ENCODE results near the gene CACNA1A. TPM values are rescaled to one million over a fixed set of nuclear protein-coding genes. Genes with fewer than 3 reads are reported as not detected.

The CACNA1A gene
- total RNA-seq, 2 experiments from 2014 or later, result 0.19 to 0.78 TPM

- H3K4me2 ChIP-seq (ENCODE audit: low read length), result no peak overlapping the region
- H3K36me3 ChIP-seq (ENCODE audit: insufficient read depth, low read length), result no peaks in the 10 kb centered on the region
- ChIA-PET POLR2A (interaction anchor here (0.6 kb wide), 2 partner anchors 9 to 852 kb away, joined by 3 to 4 read pairs; no protein-coding TSS in a partner anchor), CTCF (ENCODE audit: unreplicated experiment) (no interaction called here)
- no peaks in the 10 kb centered on the region for H4K20me1 ChIP-seq (ENCODE audit: insufficient read depth, low read length)
- H3K79me2 ChIP-seq (ENCODE audit: insufficient read depth, low read depth, low read length), result no peaks in the 10 kb centered on the region
- BruUV-seq (replicated peaks), result no TSS peak
- no peak overlapping the region for H3K4me3 ChIP-seq (ENCODE audit: low read depth, low read length, poor library complexity, severe bottlenecking)
- TF ChIP-seq EZH2phosphoT487 (IDR thresholded peaks at IDR 0.05; ENCODE audit: borderline replicate concordance, low read depth, low read length) (no peak), CTCF (conservative IDR thresholded peaks at IDR 0.05; ENCODE audit: low read length) (no peak)
- no peak for DNase-seq (ENCODE audit: low spot score)
- no peaks in the 10 kb centered on the region for H3K9me2 ChIP-seq (ENCODE audit: insufficient read depth, low read length)
- no peak overlapping the region for H3K27ac ChIP-seq (ENCODE audit: low read depth, low read length, poor library complexity, severe bottlenecking)
- no peaks in the 10 kb centered on the region for H3K9me3 ChIP-seq (ENCODE audit: low read length)
- intact Hi-C loops (cut with micrococcal nuclease; ENCODE audit: unreplicated experiment), result no loop called here
- peaks cover 3% of the 10 kb centered on the region for H3K4me1 ChIP-seq (ENCODE audit: insufficient read depth, low read length, poor library complexity, severe bottlenecking)
- no peak overlapping the region for H2AFZ ChIP-seq (ENCODE audit: low read length)
Measured at GRCh38 chr19:13282486-13283065, 223.7 kb downstream of the CACNA1A start.

GRCh38 chr19:13281567-13282291 lies 224.6 kb downstream of the CACNA1A start:
- no peak overlapping the region for H3K4me2 ChIP-seq (ENCODE audit: low read length)
- no peak overlapping the region for H3K27ac ChIP-seq (ENCODE audit: low read depth, low read length, poor library complexity, severe bottlenecking)
- H4K20me1 ChIP-seq (ENCODE audit: insufficient read depth, low read length), result no peaks in the 10 kb centered on the region
- H3K9me3 ChIP-seq (ENCODE audit: low read length), result no peaks in the 10 kb centered on the region
- no peak for TF ChIP-seq CTCF (conservative IDR thresholded peaks at IDR 0.05; ENCODE audit: low read length)
- no peak for TF ChIP-seq EZH2phosphoT487 (IDR thresholded peaks at IDR 0.05; ENCODE audit: borderline replicate concordance, low read depth, low read length)
- no peak for DNase-seq (ENCODE audit: low spot score)
- H3K4me1 ChIP-seq (ENCODE audit: insufficient read depth, low read length, poor library complexity, severe bottlenecking), result peaks cover 7% of the 10 kb centered on the region
- BruUV-seq (replicated peaks), result no TSS peak
- H3K79me2 ChIP-seq (ENCODE audit: insufficient read depth, low read depth, low read length), result no peaks in the 10 kb centered on the region
- no peaks in the 10 kb centered on the region for H3K36me3 ChIP-seq (ENCODE audit: insufficient read depth, low read length)
- no peak overlapping the region for H3K4me3 ChIP-seq (ENCODE audit: low read depth, low read length, poor library complexity, severe bottlenecking)
- CTCF ChIA-PET (ENCODE audit: unreplicated experiment), result interaction anchor here (0.5 to 0.6 kb wide), 2 partner anchors 19 to 150 kb away, joined by 3 read pairs; no protein-coding TSS in a partner anchor
- H3K9me2 ChIP-seq (ENCODE audit: insufficient read depth, low read length), result no peaks in the 10 kb centered on the region
- intact Hi-C loops (cut with micrococcal nuclease; ENCODE audit: unreplicated experiment), result no loop called here
- POLR2A ChIA-PET, result interaction anchor here (0.6 kb wide), 1 partner anchor 10 kb away, joined by 3 read pairs; no protein-coding TSS in a partner anchor
- no peak overlapping the region for H2AFZ ChIP-seq (ENCODE audit: low read length)
